ENCODE measurements around the gene CA10. TPM values are rescaled to one million over a fixed set of nuclear protein-coding genes. Genes with fewer than 3 reads are reported as not detected.

The CA10 gene
- total RNA-seq, 2 donors from 2014 or later, result 0.91 TPM; not detected in 1

DNA sequence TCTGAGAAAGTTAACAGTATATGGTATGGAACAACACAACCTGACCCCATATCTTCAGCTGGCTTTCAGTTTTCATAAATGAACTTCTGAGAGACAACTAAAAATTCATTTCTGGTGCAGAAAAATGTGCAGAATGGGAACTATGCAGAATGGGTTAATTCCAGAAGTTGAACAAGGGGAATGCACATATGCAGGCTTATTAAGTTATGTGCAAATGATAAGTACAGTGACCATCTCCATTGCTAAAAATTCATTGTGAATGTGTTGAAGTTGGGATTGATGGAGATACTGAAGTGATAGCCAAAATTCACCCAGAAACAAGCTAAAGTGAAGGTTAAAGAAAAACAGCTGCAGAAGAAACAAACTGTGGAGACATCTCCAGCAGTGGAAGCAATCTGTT lies 315.8 kb downstream of the CA10 start:
- TF ChIP-seq, protein P1, sequence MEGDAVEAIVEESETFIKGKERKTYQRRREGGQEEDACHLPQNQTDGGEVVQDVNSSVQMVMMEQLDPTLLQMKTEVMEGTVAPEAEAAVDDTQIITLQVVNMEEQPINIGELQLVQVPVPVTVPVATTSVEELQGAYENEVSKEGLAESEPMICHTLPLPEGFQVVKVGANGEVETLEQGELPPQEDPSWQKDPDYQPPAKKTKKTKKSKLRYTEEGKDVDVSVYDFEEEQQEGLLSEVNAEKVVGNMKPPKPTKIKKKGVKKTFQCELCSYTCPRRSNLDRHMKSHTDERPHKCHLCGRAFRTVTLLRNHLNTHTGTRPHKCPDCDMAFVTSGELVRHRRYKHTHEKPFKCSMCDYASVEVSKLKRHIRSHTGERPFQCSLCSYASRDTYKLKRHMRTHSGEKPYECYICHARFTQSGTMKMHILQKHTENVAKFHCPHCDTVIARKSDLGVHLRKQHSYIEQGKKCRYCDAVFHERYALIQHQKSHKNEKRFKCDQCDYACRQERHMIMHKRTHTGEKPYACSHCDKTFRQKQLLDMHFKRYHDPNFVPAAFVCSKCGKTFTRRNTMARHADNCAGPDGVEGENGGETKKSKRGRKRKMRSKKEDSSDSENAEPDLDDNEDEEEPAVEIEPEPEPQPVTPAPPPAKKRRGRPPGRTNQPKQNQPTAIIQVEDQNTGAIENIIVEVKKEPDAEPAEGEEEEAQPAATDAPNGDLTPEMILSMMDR (IDR thresholded peaks at IDR 0.05), result no peak
- TF ChIP-seq POLR2AphosphoS5 (IDR thresholded peaks at IDR 0.05), result no peak
- no peak for DNase-seq (ENCODE audit: low spot score)
- Histone ChIP-seq H3K9me3 (no peaks in the 10 kb centered on the region), H3K4me1 (replicated peaks) (no peaks in the 10 kb centered on the region), H3K36me3 (no peaks in the 10 kb centered on the region), H3K4me3 (no peak overlapping the region), H3K27me3 (replicated peaks; ENCODE audit: insufficient read depth) (no peaks in the 10 kb centered on the region), H3K27ac (no peak overlapping the region)
- intact Hi-C loops (cut with DNase I), result no loop called here

DNA sequence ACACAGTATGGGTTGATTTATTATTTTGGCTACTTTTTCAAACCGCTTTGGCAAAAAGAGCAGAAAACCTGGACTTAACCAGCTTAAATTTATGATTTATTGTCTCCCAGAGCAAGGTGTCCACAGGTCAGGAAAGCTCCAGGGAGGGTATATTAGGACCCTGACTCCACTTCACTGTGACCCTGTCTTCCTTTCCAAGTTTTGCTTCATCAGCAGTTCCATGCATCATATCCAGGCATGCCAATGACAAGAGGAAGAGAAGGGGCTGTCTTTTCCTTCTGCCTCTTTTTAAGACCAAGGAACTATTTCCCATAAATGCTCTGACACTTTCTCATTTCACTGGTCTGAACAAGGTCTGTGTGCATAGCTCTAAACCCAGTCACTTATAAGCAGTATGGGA lies 316.8 kb downstream of the CA10 start:
- intact Hi-C loops (cut with DNase I), result no loop called here
- WGBS, result 30% methylated on average over 1 of the region's 1 CpG
- TF ChIP-seq POLR2A (IDR thresholded peaks at IDR 0.05), result no peak
- no peak for TF ChIP-seq POLR2AphosphoS5 (IDR thresholded peaks at IDR 0.05)
- TF ChIP-seq, protein P1 (IDR thresholded peaks at IDR 0.05), result no peak

DNA sequence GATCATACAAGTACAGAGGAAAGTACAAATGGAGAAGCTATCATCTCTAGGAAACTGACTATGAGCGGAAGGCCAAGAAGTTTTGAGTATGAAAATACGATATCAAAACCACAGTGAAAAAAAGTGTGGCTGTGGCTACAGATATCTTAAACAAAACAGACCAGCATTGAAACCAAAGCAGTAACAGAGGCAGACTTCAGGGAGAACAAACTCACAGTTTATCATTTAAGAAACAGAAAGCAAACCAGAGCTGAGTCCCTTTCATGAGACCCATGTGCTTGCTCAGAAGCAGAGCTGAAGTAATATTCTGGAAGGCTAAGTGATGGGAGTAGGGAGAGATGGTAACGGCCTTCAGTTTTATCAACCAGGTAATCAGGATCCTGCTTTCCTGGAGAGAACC lies 317.8 kb downstream of the CA10 start:
- 76% methylated on average over 3 of the region's 3 CpGs for WGBS
- H3K27me3 ChIP-seq (replicated peaks; ENCODE audit: insufficient read depth), result no peaks in the 10 kb centered on the region
- H3K9me3 ChIP-seq, result no peaks in the 10 kb centered on the region
- H3K27ac ChIP-seq, result no peak overlapping the region
- intact Hi-C loops (cut with DNase I), result no loop called here
- TF ChIP-seq, protein P1 (IDR thresholded peaks at IDR 0.05), result no peak
- TF ChIP-seq POLR2AphosphoS5 (IDR thresholded peaks at IDR 0.05) (no peak), POLR2A (IDR thresholded peaks at IDR 0.05) (no peak)
- H3K4me3 ChIP-seq, result no peak overlapping the region
- no peaks in the 10 kb centered on the region for H3K36me3 ChIP-seq
- DNase-seq (ENCODE audit: low spot score), result no peak
- no peaks in the 10 kb centered on the region for H3K4me1 ChIP-seq (replicated peaks)

More for the DNA sequence above, 316.8 kb downstream of the CA10 start:
- H3K4me1 ChIP-seq (replicated peaks), result no peaks in the 10 kb centered on the region
- no peaks in the 10 kb centered on the region for H3K36me3 ChIP-seq
- H3K4me3 ChIP-seq, result no peak overlapping the region
- H3K27me3 ChIP-seq (replicated peaks; ENCODE audit: insufficient read depth), result no peaks in the 10 kb centered on the region
- H3K9me3 ChIP-seq, result no peaks in the 10 kb centered on the region
- no peak for DNase-seq (ENCODE audit: low spot score)
- no peak overlapping the region for H3K27ac ChIP-seq

DNA sequence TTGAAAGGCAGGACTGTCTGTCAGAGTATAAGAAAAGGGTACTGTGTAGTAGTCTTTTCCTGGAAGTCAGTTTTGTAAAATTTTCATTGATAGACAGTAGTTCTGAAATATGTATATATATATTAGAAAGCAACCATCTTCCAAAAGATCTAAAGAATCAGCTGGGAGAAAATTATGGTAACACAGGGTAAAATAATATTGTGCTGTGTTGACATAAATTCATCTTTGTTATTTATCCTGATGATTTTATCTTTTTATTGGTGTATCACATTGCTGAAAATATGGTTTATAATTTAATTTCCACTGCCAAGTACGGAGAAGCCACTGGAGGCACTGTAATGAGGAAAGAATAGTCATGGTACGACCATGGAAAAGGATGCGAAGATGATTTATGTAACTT lies 324.9 kb downstream of the CA10 start:
- Histone ChIP-seq H3K27me3 (replicated peaks; ENCODE audit: insufficient read depth) (no peaks in the 10 kb centered on the region), H3K4me3 (no peak overlapping the region), H3K27ac (no peak overlapping the region), H3K36me3 (no peaks in the 10 kb centered on the region), H3K4me1 (replicated peaks) (no peaks in the 10 kb centered on the region), H3K9me3 (no peaks in the 10 kb centered on the region)
- TF ChIP-seq POLR2AphosphoS5 (IDR thresholded peaks at IDR 0.05) (no peak), POLR2A (IDR thresholded peaks at IDR 0.05) (no peak)
- TF ChIP-seq, protein P1 (IDR thresholded peaks at IDR 0.05), result no peak
- 74% methylated on average over 3 of the region's 3 CpGs for WGBS
- intact Hi-C loops (cut with DNase I), result no loop called here
- no peak for DNase-seq (ENCODE audit: low spot score)

DNA sequence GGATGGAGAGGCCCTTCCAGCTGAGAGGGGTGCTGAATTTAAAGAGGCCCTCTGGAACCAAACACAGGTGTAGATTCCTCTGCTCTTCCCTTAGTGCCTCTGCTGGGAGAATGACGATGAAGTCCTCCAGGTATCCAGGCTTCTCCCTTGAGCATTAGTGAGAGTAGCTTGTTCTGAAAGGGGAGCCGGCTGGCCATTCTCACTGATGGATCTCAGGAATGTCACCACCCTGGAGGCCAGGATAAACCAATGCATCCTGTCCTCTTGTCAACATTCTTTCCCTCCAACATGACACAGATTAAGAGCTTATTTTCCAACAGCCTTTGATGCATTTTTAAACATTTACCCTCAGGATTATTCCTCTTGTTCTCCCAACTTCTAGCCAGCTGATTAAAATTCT lies 325.5 kb downstream of the CA10 start:
- WGBS, result 87% methylated on average over 2 of the region's 2 CpGs
- H3K36me3 ChIP-seq, result no peaks in the 10 kb centered on the region
- no peaks in the 10 kb centered on the region for H3K4me1 ChIP-seq (replicated peaks)
- no peak overlapping the region for H3K4me3 ChIP-seq
- intact Hi-C loops (cut with DNase I), result no loop called here
- no peaks in the 10 kb centered on the region for H3K9me3 ChIP-seq
- no peaks in the 10 kb centered on the region for H3K27me3 ChIP-seq (replicated peaks; ENCODE audit: insufficient read depth)
- H3K27ac ChIP-seq, result no peak overlapping the region
- DNase-seq (ENCODE audit: low spot score), result no peak
- TF ChIP-seq POLR2AphosphoS5 (IDR thresholded peaks at IDR 0.05) (no peak), POLR2A (IDR thresholded peaks at IDR 0.05) (no peak)
- TF ChIP-seq, protein P1 (IDR thresholded peaks at IDR 0.05), result no peak
